ENCODE results near the gene CBL.

CBL gene

GRCh38 chr11:119206511-119207414, 624 bp downstream of the CBL start:
- H3K27ac ChIP-seq, result peak overlapping the region; percentile 95
- ChIA-PET CTCF (interaction anchor here (0.6 to 0.9 kb wide), 5 partner anchors 10 to 131 kb away, joined by 3 read pairs; partner anchors contain the start of gene C2CD2L), POLR2A (ENCODE audit: low non-redundant PET) (no interaction called here)
- TF ChIP-seq CTCF (conservative IDR thresholded peaks at IDR 0.05; ENCODE audit: low read depth), result no peak
- peak; percentile 34 for DNase-seq (ENCODE audit: low spot score)

- DNase-seq (ENCODE audit: low spot score), result no peak
- CTCF ChIA-PET, result no interaction called here
- H3K27ac ChIP-seq, result no peak overlapping the region
- POLR2A ChIA-PET (ENCODE audit: low non-redundant PET), result interaction anchor here (0.5 kb wide), 1 partner anchor 122 kb away, joined by 6 read pairs; no protein-coding TSS in a partner anchor
- TF ChIP-seq CTCF (conservative IDR thresholded peaks at IDR 0.05; ENCODE audit: low read depth), result no peak
Measured at GRCh38 chr11:119207415-119207960, 1.3 kb downstream of the CBL start.

DNA sequence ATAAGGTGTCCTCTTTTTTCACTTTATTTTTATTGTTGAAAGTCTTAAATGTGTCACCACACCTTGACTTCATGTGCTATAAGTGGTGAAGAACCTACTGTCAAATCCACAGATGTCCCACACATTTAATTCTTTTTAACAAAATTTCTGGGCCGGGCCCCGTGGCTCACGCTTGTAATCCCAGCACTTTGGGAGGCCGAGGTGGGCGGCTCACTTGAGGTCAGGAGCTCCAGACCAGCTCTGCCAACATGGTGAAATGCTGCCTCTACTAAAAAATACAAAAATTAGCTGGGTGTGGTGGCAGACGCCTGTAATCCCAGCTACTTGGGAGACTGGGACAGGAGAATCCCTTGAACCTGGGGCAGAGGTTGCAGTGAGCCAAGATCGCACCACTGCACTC, 3.0 kb downstream of the CBL start:
- ChIA-PET POLR2A (ENCODE audit: low non-redundant PET) (no interaction called here), CTCF (interaction anchor here (0.6 to 0.7 kb wide), 2 partner anchors 130 to 245 kb away, joined by 5 to 8 read pairs; no protein-coding TSS in a partner anchor)
- DNase-seq (ENCODE audit: low spot score), result no peak
- no peak for TF ChIP-seq CTCF (conservative IDR thresholded peaks at IDR 0.05; ENCODE audit: low read depth)
- no peak overlapping the region; the same call in 1 of the 2 replicates for H3K27ac ChIP-seq

- no peak for DNase-seq (ENCODE audit: low spot score)
- no peak for TF ChIP-seq CTCF (conservative IDR thresholded peaks at IDR 0.05; ENCODE audit: low read depth)
- POLR2A ChIA-PET (ENCODE audit: low non-redundant PET), result no interaction called here
Measured at GRCh38 chr11:119210050-119210449, 3.9 kb downstream of the CBL start.

DNA sequence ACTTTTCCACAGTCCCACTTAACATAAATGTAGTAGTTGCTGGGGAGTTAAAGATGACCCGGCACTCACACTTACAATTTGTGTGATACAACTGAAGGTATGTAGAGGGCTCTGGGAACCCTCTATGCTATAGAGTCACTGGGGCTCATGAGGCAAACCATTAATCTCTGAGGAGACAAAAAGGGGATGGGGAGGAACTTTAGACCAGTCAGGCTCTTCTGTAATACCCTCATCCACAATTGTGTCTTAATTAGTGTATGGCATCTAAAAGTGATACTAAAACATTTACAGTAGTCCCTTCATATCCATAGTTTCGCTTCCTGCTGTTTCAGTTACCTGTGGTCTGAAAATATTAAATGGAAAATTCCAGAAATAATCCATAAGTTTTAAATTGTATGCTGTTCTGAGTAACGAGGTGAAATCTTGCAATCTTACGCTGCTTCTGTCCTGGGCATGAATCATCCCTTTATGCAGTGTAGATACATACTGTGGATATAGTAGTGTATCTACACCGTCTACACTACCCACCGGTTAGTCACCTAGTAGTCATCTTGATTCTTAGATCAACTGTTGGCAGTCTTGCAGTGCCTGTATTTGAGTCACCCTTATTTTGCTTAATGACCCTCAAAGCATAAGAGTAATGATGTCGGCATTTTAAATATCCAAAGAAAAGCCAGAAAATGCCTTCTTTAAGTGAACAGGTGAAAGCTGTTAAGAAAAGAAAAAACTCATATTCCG, 12.2 kb downstream of the CBL start:
- ChIA-PET CTCF (interaction anchor here (0.7 to 1.2 kb wide), 2 partner anchors 8 to 95 kb away, joined by 3 read pairs; no protein-coding TSS in a partner anchor), POLR2A (ENCODE audit: low non-redundant PET) (no interaction called here)
- H3K27ac ChIP-seq, result no peak overlapping the region
- no peak for TF ChIP-seq CTCF (conservative IDR thresholded peaks at IDR 0.05; ENCODE audit: low read depth)
- DNase-seq (ENCODE audit: low spot score), result peak; percentile 93

More at GRCh38 chr11:119210050-119210449, 3.9 kb downstream of the CBL start:
- CTCF ChIA-PET, result interaction anchor here (0.6 to 0.7 kb wide), 2 partner anchors 129 to 246 kb away, joined by 5 to 8 read pairs; no protein-coding TSS in a partner anchor
- peak overlapping the region; percentile 42 for H3K27ac ChIP-seq

GRCh38 chr11:119222308-119222707, 16.2 kb downstream of the CBL start:
- POLR2A ChIA-PET (ENCODE audit: low non-redundant PET), result no interaction called here

More at GRCh38 chr11:119222308-119222707, 16.2 kb downstream of the CBL start:
- no peak for DNase-seq (ENCODE audit: low spot score)
- H3K27ac ChIP-seq, result no peak overlapping the region
- CTCF ChIA-PET, result no interaction called here
- no peak for TF ChIP-seq CTCF (conservative IDR thresholded peaks at IDR 0.05; ENCODE audit: low read depth)
